CD14-positive monocyte (primary cell): ENCODE measurements around the gene EPAS1. TPM values are rescaled to one million over a fixed set of nuclear protein-coding genes. Genes with fewer than 3 reads are reported as not detected.

Source experiments
- DNase-seq, 3 donors: peaks; one replicate each; pipeline ENCODE4 v3.0.0-alpha.2; 2011 to 2022
- H2AFZ ChIP-seq: 2 replicates; pipeline ENCODE4 v1.6.0; 2012; ENCODE audit warnings: mild to moderate bottlenecking, low read depth, low read length, inconsistent platforms; ENCODE audit not compliant: insufficient read depth, poor library complexity, severe bottlenecking
- H3K27ac ChIP-seq, 2 donors: 1 replicate in 1 of 2; 2 replicates in 1 of 2; pipeline ENCODE4 v1.5.1; 2012 to 2013; ENCODE audit warnings: low read length in 2 of 2, control low read depth in 1 of 2, inconsistent platforms in 1 of 2, low read depth in 1 of 2, mild to moderate bottlenecking in 1 of 2
- H3K27me3 ChIP-seq, 2 donors: one replicate each; pipeline versions ENCODE4 v1.6.0 to v1.6.1; 2011 to 2013; ENCODE audit warnings: low read length in 2 of 2; ENCODE audit not compliant: control insufficient read depth in 2 of 2, insufficient read depth in 2 of 2
- H3K36me3 ChIP-seq, 2 donors: replicated peaks in 1 of 2; 1 replicate in 1 of 2; 2 replicates in 1 of 2; pipeline versions ENCODE4 v1.5.1 to v1.6.1; 2012 to 2013; ENCODE audit warnings: low read length in 2 of 2, control low read depth in 1 of 2, inconsistent platforms in 1 of 2, mild to moderate bottlenecking in 1 of 2; ENCODE audit not compliant: insufficient read depth in 2 of 2, control insufficient read depth in 1 of 2
- H3K4me1 ChIP-seq, 2 donors: 1 replicate in 1 of 2; 2 replicates in 1 of 2; pipeline versions ENCODE4 v1.5.1 to v1.6.1; 2012 to 2013; ENCODE audit warnings: low read length in 2 of 2, control low read depth in 1 of 2, inconsistent platforms in 1 of 2, mild to moderate bottlenecking in 1 of 2, moderate library complexity in 1 of 2; ENCODE audit not compliant: insufficient read depth in 2 of 2, control insufficient read depth in 1 of 2
- H3K4me2 ChIP-seq: replicated peaks from 2 replicates; pipeline ENCODE3; 2012; ENCODE audit warnings: low read length, moderate library complexity, mild to moderate bottlenecking; ENCODE audit not compliant: poor library complexity, severe bottlenecking; ENCODE audit errors: extremely low read depth
- H3K4me3 ChIP-seq, 3 experiments: fragments of 200-600 bp in 1 of 3; sonication (generic) in 1 of 3; replicated peaks in 1 of 3; 1 replicate in 2 of 3; 2 replicates in 1 of 3; pipeline ENCODE4 v1.5.1; 2011 to 2013; ENCODE audit warnings: low read length in 3 of 3, mild to moderate bottlenecking in 3 of 3, control low read depth in 2 of 3, low read depth in 2 of 3, inconsistent platforms in 1 of 3, moderate library complexity in 1 of 3
- H3K79me2 ChIP-seq: 2 replicates; pipeline ENCODE4 v1.6.0; 2012; ENCODE audit warnings: mild to moderate bottlenecking, control low read depth, inconsistent platforms, low read length, moderate library complexity; ENCODE audit not compliant: insufficient read depth
- H3K9ac ChIP-seq: 2 replicates; pipeline ENCODE4 v1.6.0; 2017; ENCODE audit warnings: low read length, mild to moderate bottlenecking; ENCODE audit not compliant: insufficient read depth, poor library complexity, severe bottlenecking
- H3K9me3 ChIP-seq, 2 donors: replicated peaks in 1 of 2; 1 replicate in 1 of 2; 2 replicates in 1 of 2; pipeline versions ENCODE4 v1.5.1 to v1.6.1; 2012 to 2013; ENCODE audit warnings: low read length in 2 of 2, control low read depth in 1 of 2; ENCODE audit not compliant: control insufficient read depth in 1 of 2, insufficient read depth in 1 of 2
- H4K20me1 ChIP-seq: 2 replicates; pipeline ENCODE4 v1.6.0; 2012; ENCODE audit warnings: mild to moderate bottlenecking, low read length, control low read depth, moderate library complexity; ENCODE audit not compliant: insufficient read depth
- H3K27ac Mint-ChIP-seq, 7 donors: one replicate each; pipeline ENCODE4 v1.8.0; 2020; ENCODE audit warnings: mild to moderate bottlenecking in 7 of 7, mixed read lengths in 7 of 7, moderate library complexity in 6 of 7, inconsistent platforms in 2 of 7
- H3K27me3 Mint-ChIP-seq, 3 donors: one replicate each; pipeline ENCODE4 v1.8.0; 2021 to 2022; ENCODE audit warnings: low read depth in 3 of 3, mild to moderate bottlenecking in 3 of 3, mixed read lengths in 3 of 3, moderate library complexity in 3 of 3, inconsistent platforms in 1 of 3
- H3K36me3 Mint-ChIP-seq, 2 donors: one replicate each; pipeline ENCODE4 v1.8.0; 2020; ENCODE audit warnings: mixed read lengths in 2 of 2, inconsistent platforms in 1 of 2, mild to moderate bottlenecking in 1 of 2
- H3K4me1 Mint-ChIP-seq: one replicate; pipeline ENCODE4 v1.8.0; 2020; ENCODE audit warnings: mild to moderate bottlenecking, mixed read lengths
- H3K4me3 Mint-ChIP-seq, 2 donors: one replicate each; pipeline ENCODE4 v1.8.0; 2020; ENCODE audit warnings: mild to moderate bottlenecking in 2 of 2, mixed read lengths in 2 of 2, moderate library complexity in 1 of 2
- H3K9me3 Mint-ChIP-seq, 7 donors: one replicate each; pipeline ENCODE4 v1.8.0; 2020 to 2022; ENCODE audit warnings: mixed read lengths in 7 of 7, mild to moderate bottlenecking in 6 of 7, moderate library complexity in 6 of 7, inconsistent platforms in 2 of 7
- WGBS: methylation state at CpG from one replicate; pipeline ENCODE4 v1.1.5; 2013; ENCODE audit warnings: missing lambda C conversion rate; ENCODE audit not compliant: insufficient coverage; 5-methylcytosine and 5-hydroxymethylcytosine counted together
- intact Hi-C, 2 donors: fragments of 100-400 bp; cut with micrococcal nuclease; formaldehyde crosslinking; loops; one replicate each; pipeline versions ENCODE4 v1.15.0 to v1.15.1; 2023
- polyA plus RNA-seq, 3 donors: library from polyadenylated mRNA; depleted of rRNA in 1 of 3; unstranded in 2 of 3; stranded (reverse) in 1 of 3; fragments of 300-500 nt in 2 of 3; fragments of >200 nt in 1 of 3; fragmentation: Illumina TruSeq in 2 of 3; gene quantifications; 1 replicate in 2 of 3; 2 replicates in 1 of 3; pipeline ENCODE4 v1.2.3, GENCODE V29; 2012 to 2021
- TF ChIP-seq, protein P1 (sequence below): fragments of 200-600 bp; IDR thresholded peaks from one replicate; pipeline ENCODE4 v1.8.0; 2022; ENCODE audit warnings: antibody characterized with exemption, mild to moderate bottlenecking

EPAS1 gene
- polyA plus RNA-seq, 3 donors, result 0.11 to 1.0 (median 0.88) TPM

- Mint-ChIP-seq H3K27me3 (peaks cover 3 to 8% (median 5%) of the 10 kb centered on the region in 3 donors), H3K4me1 (peaks cover 31% of the 10 kb centered on the region), H3K27ac (peak overlapping the region in 3 of 7 donors; percentile 19 to 79 (median 66)), H3K9me3 (no peaks in the 10 kb centered on the region), H3K36me3 (peaks cover 0 to 1% of the 10 kb centered on the region in 2 donors), H3K4me3 (peak overlapping the region; percentile 83 to 90)
- Histone ChIP-seq H3K9ac (peak overlapping the region; percentile 70), H4K20me1 (no peaks in the 10 kb centered on the region), H3K36me3 (no peaks in the 10 kb centered on the region), H3K9me3 (no peaks in the 10 kb centered on the region), H3K79me2 (no peaks in the 10 kb centered on the region), H2AFZ (peak overlapping the region; percentile 98), H3K4me2 (peak overlapping the region; percentile 87), H3K4me1 (peaks cover 26 to 27% of the 10 kb centered on the region in 2 donors), H3K4me3 (peak overlapping the region; percentile 57 to 85 (median 65)), H3K27ac (peak overlapping the region in 1 of 2 donors; percentile 64), H3K27me3 (no peaks in the 10 kb centered on the region)
- DNase-seq, result no peak
- WGBS, result 3% methylated on average over 10 of the region's 10 CpGs
- TF ChIP-seq, protein P1, sequence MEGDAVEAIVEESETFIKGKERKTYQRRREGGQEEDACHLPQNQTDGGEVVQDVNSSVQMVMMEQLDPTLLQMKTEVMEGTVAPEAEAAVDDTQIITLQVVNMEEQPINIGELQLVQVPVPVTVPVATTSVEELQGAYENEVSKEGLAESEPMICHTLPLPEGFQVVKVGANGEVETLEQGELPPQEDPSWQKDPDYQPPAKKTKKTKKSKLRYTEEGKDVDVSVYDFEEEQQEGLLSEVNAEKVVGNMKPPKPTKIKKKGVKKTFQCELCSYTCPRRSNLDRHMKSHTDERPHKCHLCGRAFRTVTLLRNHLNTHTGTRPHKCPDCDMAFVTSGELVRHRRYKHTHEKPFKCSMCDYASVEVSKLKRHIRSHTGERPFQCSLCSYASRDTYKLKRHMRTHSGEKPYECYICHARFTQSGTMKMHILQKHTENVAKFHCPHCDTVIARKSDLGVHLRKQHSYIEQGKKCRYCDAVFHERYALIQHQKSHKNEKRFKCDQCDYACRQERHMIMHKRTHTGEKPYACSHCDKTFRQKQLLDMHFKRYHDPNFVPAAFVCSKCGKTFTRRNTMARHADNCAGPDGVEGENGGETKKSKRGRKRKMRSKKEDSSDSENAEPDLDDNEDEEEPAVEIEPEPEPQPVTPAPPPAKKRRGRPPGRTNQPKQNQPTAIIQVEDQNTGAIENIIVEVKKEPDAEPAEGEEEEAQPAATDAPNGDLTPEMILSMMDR, result no peak
- intact Hi-C loops, result no loop called here
Measured at GRCh38 chr2:46351750-46352138, 54.5 kb downstream of the EPAS1 start.

GRCh38 chr2:46352621-46353020 lies 55.4 kb downstream of the EPAS1 start:
- Histone ChIP-seq H3K4me2 (peak overlapping the region; percentile 87), H3K36me3 (no peaks in the 10 kb centered on the region), H2AFZ (peak overlapping the region; percentile 98), H3K4me1 (peaks cover 26 to 27% of the 10 kb centered on the region in 2 donors), H3K9ac (no peak overlapping the region), H3K4me3 (peak overlapping the region in 1 of 3 experiments; percentile 85), H3K27ac (no peak overlapping the region), H3K9me3 (no peaks in the 10 kb centered on the region), H3K79me2 (no peaks in the 10 kb centered on the region), H4K20me1 (no peaks in the 10 kb centered on the region), H3K27me3 (no peaks in the 10 kb centered on the region)
- intact Hi-C loops, result no loop called here
- 81% methylated on average over 5 of the region's 8 CpGs for WGBS
- Mint-ChIP-seq H3K27me3 (peaks cover 2 to 8% (median 3%) of the 10 kb centered on the region in 3 donors), H3K36me3 (peaks cover 0 to 1% of the 10 kb centered on the region in 2 donors), H3K4me1 (peaks cover 38% of the 10 kb centered on the region), H3K27ac (no peak overlapping the region), H3K9me3 (no peaks in the 10 kb centered on the region), H3K4me3 (no peak overlapping the region)
- DNase-seq, result no peak
- TF ChIP-seq, protein P1, result no peak
